HepG2 (cell line): ENCODE results near the gene MYH10. TPM values are rescaled to one million over a fixed set of nuclear protein-coding genes. Genes with fewer than 3 reads are reported as not detected.

Source experiments
- AFF4 ChIP-seq: sonication (generic); formaldehyde crosslinking; IDR thresholded peaks from 2 replicates; pipeline ENCODE4 v1.4.0; 2020; ENCODE audit warnings: missing genetic modification reagents
- CCAR2 ChIP-seq: fragments of 200-400 bp; formaldehyde crosslinking; optimal IDR thresholded peaks from 2 replicates; pipeline ENCODE3; 2018; ENCODE audit warnings: low read depth, mild to moderate bottlenecking, low read length, moderate library complexity
- ERF ChIP-seq: IDR thresholded peaks from 2 replicates; pipeline ENCODE4 v1.6.1; 2018; ENCODE audit warnings: missing biosample characterization, missing genetic modification reagents
- MXD4 ChIP-seq: IDR thresholded peaks from 2 replicates; pipeline ENCODE4 v1.6.1; 2016; ENCODE audit warnings: mild to moderate bottlenecking, missing biosample characterization, missing genetic modification reagents
- RBFOX2 ChIP-seq: fragments of 200-400 bp; formaldehyde crosslinking; IDR thresholded peaks from 2 replicates; pipeline ENCODE4 v1.6.1; 2017; ENCODE audit warnings: low read depth, mild to moderate bottlenecking, low read length
- REXO4 ChIP-seq: sonication (generic); formaldehyde crosslinking; IDR thresholded peaks from 2 replicates; pipeline ENCODE4 v1.8.0; 2022; ENCODE audit warnings: missing genetic modification reagents, mild to moderate bottlenecking, borderline replicate concordance
- RXRB ChIP-seq: IDR thresholded peaks from 2 replicates; pipeline ENCODE4 v1.6.1; 2016; ENCODE audit warnings: borderline replicate concordance, missing genetic modification reagents, missing compliant biosample characterization
- SUZ12 ChIP-seq: fragments of 150-350 bp; IDR thresholded peaks from 2 replicates; pipeline ENCODE4 v1.6.1; 2014; ENCODE audit warnings: low read depth, low read length
- ZNF513 ChIP-seq: sonication (generic); formaldehyde crosslinking; conservative IDR thresholded peaks from 2 replicates; pipeline ENCODE4 v1.5.0; 2020; ENCODE audit warnings: missing genetic modification reagents
- ZNF737 ChIP-seq: sonication (generic); formaldehyde crosslinking; IDR thresholded peaks from 2 replicates; pipeline ENCODE4 v1.5.0; 2020; ENCODE audit warnings: missing genetic modification reagents, mild to moderate bottlenecking, borderline replicate concordance
- ZNF75D ChIP-seq: sonication (generic); formaldehyde crosslinking; IDR thresholded peaks from 2 replicates; pipeline ENCODE4 v1.8.1; 2023; ENCODE audit warnings: missing genetic modification reagents, mild to moderate bottlenecking, borderline replicate concordance
- ZNF782 ChIP-seq: sonication (generic); formaldehyde crosslinking; IDR thresholded peaks from 2 replicates; pipeline ENCODE4 v1.4.0; 2020; ENCODE audit warnings: missing genetic modification reagents, mild to moderate bottlenecking, borderline replicate concordance
- polyA plus RNA-seq, 8 experiments: library from polyadenylated mRNA; depleted of rRNA in 3 of 8; stranded (reverse) in 7 of 8; unstranded in 1 of 8; fragments of >200 nt; fragmentation: Illumina TruSeq in 4 of 8; extraction: Trizol in 4 of 8; gene quantifications; 2 replicates each; pipeline versions ENCODE4 v1.2.1 to v1.2.3, GENCODE V29; 2011 to 2016; ENCODE audit warnings: low read depth in 4 of 8, missing spikeins in 1 of 8, mixed read lengths in 1 of 8; ENCODE audit not compliant: insufficient read depth in 1 of 8
- total RNA-seq, 5 experiments: library from RNA; depleted of rRNA; stranded (reverse); fragments of >200 nt; fragmentation: Illumina TruSeq; extraction: Trizol; gene quantifications; 2 replicates each; pipeline ENCODE4 v1.2.3, GENCODE V29; 2016; ENCODE audit warnings: low read depth in 1 of 5
- TF ChIP-seq, protein P1 (sequence below): IDR thresholded peaks from 2 replicates; pipeline ENCODE4 v1.6.1; 2012; ENCODE audit warnings: low read depth, low read length, improper control_type of control experiment
- TF ChIP-seq, protein P2 (sequence below): sonication (generic); formaldehyde crosslinking; IDR thresholded peaks from 2 replicates; pipeline ENCODE4 v1.9.0; 2021; ENCODE audit warnings: missing genetic modification reagents, borderline replicate concordance
- TF ChIP-seq, protein P3 (sequence below): sonication (generic); formaldehyde crosslinking; IDR thresholded peaks from 2 replicates; pipeline ENCODE4 v1.4.0; 2020; ENCODE audit warnings: missing genetic modification reagents
- TF ChIP-seq, protein P4 (sequence below): sonication (generic); formaldehyde crosslinking; IDR thresholded peaks from 2 replicates; pipeline ENCODE4 v1.4.0; 2020; ENCODE audit warnings: missing genetic modification reagents

MYH10 gene
- total and polyA plus RNA-seq, 2 of the 13 experiments (the other 11 are each of a cell fraction or from before 2014, with no cell fraction given), result 43.4 to 68.6 TPM

DNA sequence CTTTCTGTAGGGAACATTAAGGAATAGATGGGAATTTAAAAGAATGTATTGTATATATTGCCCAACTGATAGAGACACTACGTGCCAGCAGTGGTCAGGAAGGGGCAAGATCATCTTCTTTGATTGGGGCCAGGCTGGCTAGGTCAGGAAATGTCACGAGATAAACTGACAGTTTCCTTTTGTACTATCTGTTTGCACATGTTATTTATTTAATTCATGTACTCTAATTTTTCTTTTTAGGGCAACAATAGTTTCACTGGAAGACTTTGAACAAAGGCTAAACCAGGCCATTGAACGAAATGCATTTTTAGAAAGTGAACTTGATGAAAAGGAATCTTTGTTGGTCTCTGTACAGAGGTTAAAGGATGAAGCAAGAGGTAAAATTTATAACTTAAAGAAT, 182.2 kb downstream of the MYH10 start (continued):
- TF ChIP-seq, protein P1, sequence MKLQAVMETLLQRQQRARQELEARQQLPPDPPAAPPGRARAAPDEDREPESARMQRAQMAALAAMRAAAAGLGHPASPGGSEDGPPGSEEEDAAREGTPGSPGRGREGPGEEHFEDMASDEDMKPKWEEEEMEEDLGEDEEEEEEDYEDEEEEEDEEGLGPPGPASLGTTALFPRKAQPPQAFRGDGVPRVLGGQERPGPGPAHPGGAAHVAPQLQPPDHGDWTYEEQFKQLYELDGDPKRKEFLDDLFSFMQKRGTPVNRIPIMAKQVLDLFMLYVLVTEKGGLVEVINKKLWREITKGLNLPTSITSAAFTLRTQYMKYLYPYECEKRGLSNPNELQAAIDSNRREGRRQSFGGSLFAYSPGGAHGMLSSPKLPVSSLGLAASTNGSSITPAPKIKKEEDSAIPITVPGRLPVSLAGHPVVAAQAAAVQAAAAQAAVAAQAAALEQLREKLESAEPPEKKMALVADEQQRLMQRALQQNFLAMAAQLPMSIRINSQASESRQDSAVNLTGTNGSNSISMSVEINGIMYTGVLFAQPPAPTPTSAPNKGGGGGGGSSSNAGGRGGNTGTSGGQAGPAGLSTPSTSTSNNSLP, result 0 out of 2 replicates have a peak, but pooled peaks have one; percentile 26
- 0 out of 2 replicates have a peak, but pooled peaks have one; percentile 30 for TF ChIP-seq ERF (CRISPR knock-in tag)
- TF ChIP-seq RXRB, result peak; percentile 72; the same call in 1 of the 2 replicates
- TF ChIP-seq SUZ12, result no peak
- no peak for TF ChIP-seq ZNF75D
- TF ChIP-seq REXO4 (CRISPR knock-in tag), result no peak
- no peak for TF ChIP-seq RBFOX2
- no peak for TF ChIP-seq MXD4 (CRISPR knock-in tag)
- no peak for TF ChIP-seq AFF4 (CRISPR knock-in tag)
- TF ChIP-seq ZNF737 (CRISPR knock-in tag), result no peak
- TF ChIP-seq CCAR2, result no peak
- TF ChIP-seq, protein P2, sequence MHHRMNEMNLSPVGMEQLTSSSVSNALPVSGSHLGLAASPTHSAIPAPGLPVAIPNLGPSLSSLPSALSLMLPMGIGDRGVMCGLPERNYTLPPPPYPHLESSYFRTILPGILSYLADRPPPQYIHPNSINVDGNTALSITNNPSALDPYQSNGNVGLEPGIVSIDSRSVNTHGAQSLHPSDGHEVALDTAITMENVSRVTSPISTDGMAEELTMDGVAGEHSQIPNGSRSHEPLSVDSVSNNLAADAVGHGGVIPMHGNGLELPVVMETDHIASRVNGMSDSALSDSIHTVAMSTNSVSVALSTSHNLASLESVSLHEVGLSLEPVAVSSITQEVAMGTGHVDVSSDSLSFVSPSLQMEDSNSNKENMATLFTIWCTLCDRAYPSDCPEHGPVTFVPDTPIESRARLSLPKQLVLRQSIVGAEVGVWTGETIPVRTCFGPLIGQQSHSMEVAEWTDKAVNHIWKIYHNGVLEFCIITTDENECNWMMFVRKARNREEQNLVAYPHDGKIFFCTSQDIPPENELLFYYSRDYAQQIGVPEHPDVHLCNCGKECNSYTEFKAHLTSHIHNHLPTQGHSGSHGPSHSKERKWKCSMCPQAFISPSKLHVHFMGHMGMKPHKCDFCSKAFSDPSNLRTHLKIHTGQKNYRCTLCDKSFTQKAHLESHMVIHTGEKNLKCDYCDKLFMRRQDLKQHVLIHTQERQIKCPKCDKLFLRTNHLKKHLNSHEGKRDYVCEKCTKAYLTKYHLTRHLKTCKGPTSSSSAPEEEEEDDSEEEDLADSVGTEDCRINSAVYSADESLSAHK (CRISPR knock-in tag), result no peak
- TF ChIP-seq ZNF513 (CRISPR knock-in tag), result no peak
- TF ChIP-seq, protein P3, sequence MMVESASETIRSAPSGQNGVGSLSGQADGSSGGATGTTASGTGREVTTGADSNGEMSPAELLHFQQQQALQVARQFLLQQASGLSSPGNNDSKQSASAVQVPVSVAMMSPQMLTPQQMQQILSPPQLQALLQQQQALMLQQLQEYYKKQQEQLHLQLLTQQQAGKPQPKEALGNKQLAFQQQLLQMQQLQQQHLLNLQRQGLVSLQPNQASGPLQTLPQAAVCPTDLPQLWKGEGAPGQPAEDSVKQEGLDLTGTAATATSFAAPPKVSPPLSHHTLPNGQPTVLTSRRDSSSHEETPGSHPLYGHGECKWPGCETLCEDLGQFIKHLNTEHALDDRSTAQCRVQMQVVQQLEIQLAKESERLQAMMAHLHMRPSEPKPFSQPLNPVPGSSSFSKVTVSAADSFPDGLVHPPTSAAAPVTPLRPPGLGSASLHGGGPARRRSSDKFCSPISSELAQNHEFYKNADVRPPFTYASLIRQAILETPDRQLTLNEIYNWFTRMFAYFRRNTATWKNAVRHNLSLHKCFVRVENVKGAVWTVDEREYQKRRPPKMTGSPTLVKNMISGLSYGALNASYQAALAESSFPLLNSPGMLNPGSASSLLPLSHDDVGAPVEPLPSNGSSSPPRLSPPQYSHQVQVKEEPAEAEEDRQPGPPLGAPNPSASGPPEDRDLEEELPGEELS (CRISPR knock-in tag), result peak; percentile 79
- TF ChIP-seq, protein P4, sequence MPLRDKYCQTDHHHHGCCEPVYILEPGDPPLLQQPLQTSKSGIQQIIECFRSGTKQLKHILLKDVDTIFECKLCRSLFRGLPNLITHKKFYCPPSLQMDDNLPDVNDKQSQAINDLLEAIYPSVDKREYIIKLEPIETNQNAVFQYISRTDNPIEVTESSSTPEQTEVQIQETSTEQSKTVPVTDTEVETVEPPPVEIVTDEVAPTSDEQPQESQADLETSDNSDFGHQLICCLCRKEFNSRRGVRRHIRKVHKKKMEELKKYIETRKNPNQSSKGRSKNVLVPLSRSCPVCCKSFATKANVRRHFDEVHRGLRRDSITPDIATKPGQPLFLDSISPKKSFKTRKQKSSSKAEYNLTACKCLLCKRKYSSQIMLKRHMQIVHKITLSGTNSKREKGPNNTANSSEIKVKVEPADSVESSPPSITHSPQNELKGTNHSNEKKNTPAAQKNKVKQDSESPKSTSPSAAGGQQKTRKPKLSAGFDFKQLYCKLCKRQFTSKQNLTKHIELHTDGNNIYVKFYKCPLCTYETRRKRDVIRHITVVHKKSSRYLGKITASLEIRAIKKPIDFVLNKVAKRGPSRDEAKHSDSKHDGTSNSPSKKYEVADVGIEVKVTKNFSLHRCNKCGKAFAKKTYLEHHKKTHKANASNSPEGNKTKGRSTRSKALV (CRISPR knock-in tag), result no peak
- TF ChIP-seq ZNF782 (CRISPR knock-in tag), result no peak
